Measurements from ENCODE around the gene SPRY4.

GRCh38 chr5:142356349-142356715, 31.5 kb upstream of the SPRY4 start:
- TF ChIP-seq CTCF (IDR thresholded peaks at IDR 0.05) = no peak
- no peak for TF ChIP-seq POLR2AphosphoS5 (IDR thresholded peaks at IDR 0.05)
- TF ChIP-seq POLR2A (IDR thresholded peaks at IDR 0.05) = no peak
